ENCODE results near the gene AKAP13. TPM values are rescaled to one million over a fixed set of nuclear protein-coding genes. Genes with fewer than 3 reads are reported as not detected.

The AKAP13 gene
- total RNA-seq, 1 donor, result 346 TPM

DNA sequence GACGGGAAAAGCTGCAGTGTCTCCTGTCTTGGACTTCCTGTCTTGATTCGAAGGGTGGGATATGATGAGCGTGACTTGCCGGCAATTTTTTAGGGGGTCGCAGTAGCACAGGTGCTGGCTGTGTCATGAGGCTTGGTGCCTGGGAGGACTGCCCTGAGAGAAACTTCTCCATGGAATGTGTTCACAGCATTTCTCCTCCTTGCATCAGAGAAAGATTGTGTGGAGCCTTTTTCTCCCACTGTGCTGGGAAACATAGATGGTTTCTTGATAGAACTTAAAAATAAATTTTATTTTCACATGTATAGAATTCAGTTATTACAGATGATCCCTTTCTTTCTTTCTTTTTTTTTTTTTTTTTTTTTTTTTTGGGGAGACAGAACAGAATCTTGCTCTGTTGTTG lies 292.9 kb downstream of the AKAP13 start:
- no peak overlapping the region for H3K4me3 ChIP-seq (ENCODE audit: low read length)
- no peaks in the 10 kb centered on the region for H3K9me3 ChIP-seq (ENCODE audit: low read depth, low read length)
- H3K4me1 ChIP-seq (ENCODE audit: insufficient read depth, low read length), result peaks cover 4% of the 10 kb centered on the region
- H3K27me3 ChIP-seq (ENCODE audit: insufficient read depth, low read length), result no peaks in the 10 kb centered on the region

GRCh38 chr15:85676342-85677098 lies 296.1 kb downstream of the AKAP13 start:
- H3K27me3 ChIP-seq (ENCODE audit: insufficient read depth, low read length), result no peaks in the 10 kb centered on the region
- no peaks in the 10 kb centered on the region for H3K4me1 ChIP-seq (ENCODE audit: insufficient read depth, low read length)
- H3K9me3 ChIP-seq (ENCODE audit: low read depth, low read length), result no peaks in the 10 kb centered on the region
- no peak overlapping the region for H3K4me3 ChIP-seq (ENCODE audit: low read length)

DNA sequence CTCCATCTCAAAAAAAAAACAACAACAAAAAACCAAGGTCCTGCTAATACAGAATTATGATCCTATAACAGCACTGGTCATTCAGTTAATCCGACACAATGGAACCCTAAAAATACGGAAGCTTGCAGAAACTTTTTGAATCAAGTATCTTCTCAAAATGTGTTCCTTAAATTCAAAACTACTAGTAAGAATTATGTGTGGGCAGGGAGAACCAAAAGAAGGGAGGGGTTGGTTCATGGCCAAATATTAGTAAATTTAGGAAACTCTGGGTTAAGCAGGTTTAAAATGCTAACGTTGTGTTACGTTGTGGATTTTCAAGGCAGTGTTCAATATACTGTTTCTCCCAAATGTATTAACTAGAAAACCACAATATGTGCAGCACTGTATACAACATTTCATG lies 298.8 kb downstream of the AKAP13 start:
- no peaks in the 10 kb centered on the region for H3K4me1 ChIP-seq (ENCODE audit: insufficient read depth, low read length)
- H3K27me3 ChIP-seq (ENCODE audit: insufficient read depth, low read length), result no peaks in the 10 kb centered on the region
- H3K4me3 ChIP-seq (ENCODE audit: low read length), result no peak overlapping the region
- no peaks in the 10 kb centered on the region for H3K9me3 ChIP-seq (ENCODE audit: low read depth, low read length)

DNA sequence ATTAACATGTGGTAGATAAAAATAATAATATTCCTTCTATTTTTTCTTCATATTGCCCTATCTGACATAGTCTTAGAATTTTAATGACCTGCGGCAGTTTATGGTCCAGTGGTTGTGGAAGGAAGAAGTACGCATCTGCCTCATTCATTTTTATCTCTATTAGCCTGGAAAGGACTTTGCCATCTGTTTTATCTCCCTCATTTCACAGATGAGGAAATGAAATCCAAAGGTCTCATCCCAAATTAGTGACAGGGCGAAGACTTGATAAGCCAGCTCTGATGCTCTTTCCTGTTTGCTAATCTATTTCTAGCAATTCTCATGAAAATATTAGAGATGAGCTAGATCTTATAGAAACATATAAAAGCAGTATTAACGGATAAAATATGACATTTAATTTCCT lies 301.0 kb downstream of the AKAP13 start:
- no peaks in the 10 kb centered on the region for H3K27me3 ChIP-seq (ENCODE audit: insufficient read depth, low read length)
- no peaks in the 10 kb centered on the region for H3K9me3 ChIP-seq (ENCODE audit: low read depth, low read length)
- H3K4me3 ChIP-seq (ENCODE audit: low read length), result no peak overlapping the region
- H3K4me1 ChIP-seq (ENCODE audit: insufficient read depth, low read length), result no peaks in the 10 kb centered on the region

GRCh38 chr15:85684174-85684710 lies 303.8 kb downstream of the AKAP13 start:
- Histone ChIP-seq H3K27me3 (ENCODE audit: insufficient read depth, low read length) (no peaks in the 10 kb centered on the region), H3K9me3 (ENCODE audit: low read depth, low read length) (no peaks in the 10 kb centered on the region), H3K4me1 (ENCODE audit: insufficient read depth, low read length) (peaks cover 20% of the 10 kb centered on the region), H3K4me3 (ENCODE audit: low read length) (no peak overlapping the region)

- H3K4me1 ChIP-seq (ENCODE audit: insufficient read depth, low read length), result peaks cover 29% of the 10 kb centered on the region
- H3K4me3 ChIP-seq (ENCODE audit: low read length), result no peak overlapping the region
- no peaks in the 10 kb centered on the region for H3K27me3 ChIP-seq (ENCODE audit: insufficient read depth, low read length)
- H3K9me3 ChIP-seq (ENCODE audit: low read depth, low read length), result no peaks in the 10 kb centered on the region
Measured at GRCh38 chr15:85685356-85685755, 305.0 kb downstream of the AKAP13 start.

DNA sequence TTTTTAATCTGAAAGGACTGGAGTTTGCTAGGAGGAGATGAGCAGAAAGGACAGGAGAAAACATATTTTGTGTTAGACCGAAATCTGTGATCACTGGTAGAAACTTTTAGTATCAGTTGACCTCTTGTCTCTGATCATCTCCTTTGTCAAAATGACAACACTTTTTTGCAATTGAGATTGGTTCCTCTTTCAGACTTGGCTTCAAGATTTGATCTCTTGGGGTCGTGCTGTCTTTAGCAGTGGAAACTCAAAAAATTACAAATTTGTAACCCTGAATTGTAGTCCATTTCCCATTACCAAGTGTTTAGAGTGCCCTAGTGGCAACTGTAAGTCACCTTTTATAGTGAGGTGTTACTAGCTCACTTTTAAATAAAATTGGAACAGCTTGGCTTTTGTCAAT lies 306.9 kb downstream of the AKAP13 start:
- Histone ChIP-seq H3K9me3 (ENCODE audit: low read depth, low read length) (no peaks in the 10 kb centered on the region), H3K4me1 (ENCODE audit: insufficient read depth, low read length) (peaks cover 48% of the 10 kb centered on the region), H3K27me3 (ENCODE audit: insufficient read depth, low read length) (no peaks in the 10 kb centered on the region), H3K4me3 (ENCODE audit: low read length) (no peak overlapping the region)

GRCh38 chr15:85688711-85689110 lies 308.3 kb downstream of the AKAP13 start:
- H3K4me3 ChIP-seq (ENCODE audit: low read length), result no peak overlapping the region
- H3K27me3 ChIP-seq (ENCODE audit: insufficient read depth, low read length), result no peaks in the 10 kb centered on the region
- peaks cover 61% of the 10 kb centered on the region for H3K4me1 ChIP-seq (ENCODE audit: insufficient read depth, low read length)
- no peaks in the 10 kb centered on the region for H3K9me3 ChIP-seq (ENCODE audit: low read depth, low read length)

DNA sequence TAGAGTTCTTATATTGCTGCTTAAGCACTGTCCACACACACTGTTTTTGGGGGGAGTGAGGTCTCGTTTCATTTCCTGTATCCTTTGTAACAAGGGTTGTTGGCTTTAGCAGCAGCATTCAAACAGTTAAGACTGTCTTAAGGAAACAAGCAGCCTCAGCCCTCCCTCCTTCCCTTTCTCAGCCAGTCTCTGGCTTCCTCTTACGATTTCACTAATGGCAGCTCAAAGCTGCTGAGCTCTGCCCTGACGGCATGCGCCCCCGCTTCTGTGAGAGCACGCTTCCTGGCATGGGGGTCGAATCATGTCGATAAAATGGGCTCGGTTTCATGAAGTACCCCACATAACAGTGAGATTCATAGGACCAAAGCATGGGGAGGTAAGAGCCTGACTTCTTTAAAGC lies 309.3 kb downstream of the AKAP13 start:
- Histone ChIP-seq H3K27me3 (ENCODE audit: insufficient read depth, low read length) (no peaks in the 10 kb centered on the region), H3K4me1 (ENCODE audit: insufficient read depth, low read length) (peaks cover 70% of the 10 kb centered on the region), H3K9me3 (ENCODE audit: low read depth, low read length) (no peaks in the 10 kb centered on the region), H3K4me3 (ENCODE audit: low read length) (peak overlapping the region; percentile 45)

DNA sequence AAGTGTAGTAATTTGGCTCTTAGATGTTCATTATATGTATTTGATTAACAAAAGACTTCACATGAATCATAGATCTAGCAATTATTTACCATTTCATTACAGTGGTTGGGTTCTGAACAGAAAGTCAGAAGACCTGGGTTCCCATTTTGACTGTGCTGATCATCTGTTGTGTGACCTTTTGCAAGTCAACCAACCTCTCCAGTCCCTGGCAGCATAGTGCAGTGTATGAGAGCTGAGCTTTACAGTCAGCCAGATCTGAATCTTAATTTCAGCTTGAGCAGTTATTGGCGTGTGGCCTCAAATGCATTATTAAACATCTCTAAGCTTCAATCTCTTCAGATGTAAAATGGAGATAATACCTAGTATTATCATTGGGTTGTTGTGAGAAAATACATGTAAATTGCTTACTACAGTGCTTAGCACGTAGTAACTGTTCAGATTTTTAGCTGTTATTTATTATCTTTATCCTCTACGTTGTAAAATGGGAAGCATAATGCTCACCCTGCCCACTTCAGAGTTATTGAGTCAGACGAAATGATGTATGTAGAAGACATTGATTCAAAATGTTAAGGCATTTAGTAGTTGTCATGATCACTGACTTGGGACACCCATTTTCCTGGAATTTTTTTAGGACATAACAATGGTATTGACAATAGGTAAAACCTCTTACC lies 310.3 kb downstream of the AKAP13 start:
- H3K27me3 ChIP-seq (ENCODE audit: insufficient read depth, low read length), result no peaks in the 10 kb centered on the region
- peaks cover 76% of the 10 kb centered on the region for H3K4me1 ChIP-seq (ENCODE audit: insufficient read depth, low read length)
- no peaks in the 10 kb centered on the region for H3K9me3 ChIP-seq (ENCODE audit: low read depth, low read length)
- H3K4me3 ChIP-seq (ENCODE audit: low read length), result peak overlapping the region; percentile 45

- Histone ChIP-seq H3K4me3 (ENCODE audit: low read length) (peak overlapping the region; percentile 45), H3K9me3 (ENCODE audit: low read depth, low read length) (no peaks in the 10 kb centered on the region), H3K27me3 (ENCODE audit: insufficient read depth, low read length) (no peaks in the 10 kb centered on the region), H3K4me1 (ENCODE audit: insufficient read depth, low read length) (peaks cover 76% of the 10 kb centered on the region)
Measured at GRCh38 chr15:85691350-85692240, 311.2 kb downstream of the AKAP13 start.

GRCh38 chr15:85692321-85692720 lies 311.9 kb downstream of the AKAP13 start:
- no peaks in the 10 kb centered on the region for H3K9me3 ChIP-seq (ENCODE audit: low read depth, low read length)
- peak overlapping the region; percentile 7 for H3K4me3 ChIP-seq (ENCODE audit: low read length)
- peaks cover 75% of the 10 kb centered on the region for H3K4me1 ChIP-seq (ENCODE audit: insufficient read depth, low read length)
- no peaks in the 10 kb centered on the region for H3K27me3 ChIP-seq (ENCODE audit: insufficient read depth, low read length)

DNA sequence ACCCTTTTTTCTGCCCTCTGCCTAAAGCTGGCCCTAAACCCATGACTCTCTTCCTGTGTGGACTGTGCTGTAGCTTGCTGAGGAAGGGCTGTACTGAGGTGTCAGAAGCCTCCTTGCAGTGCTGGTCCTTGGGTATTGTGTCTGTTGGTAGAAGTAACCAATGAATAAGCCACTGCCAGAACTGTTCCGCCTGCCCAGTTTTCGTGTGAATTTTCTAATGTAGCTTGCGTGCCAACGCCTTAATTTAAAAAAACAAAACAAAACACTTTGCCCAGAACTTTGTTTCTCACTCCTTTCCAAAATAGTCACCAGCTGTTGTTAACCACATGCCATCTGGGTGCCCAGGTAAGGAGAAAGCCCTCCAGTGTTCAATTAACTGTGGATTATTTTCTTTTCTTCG lies 312.5 kb downstream of the AKAP13 start:
- Histone ChIP-seq H3K27me3 (ENCODE audit: insufficient read depth, low read length) (no peaks in the 10 kb centered on the region), H3K4me1 (ENCODE audit: insufficient read depth, low read length) (peaks cover 70% of the 10 kb centered on the region), H3K9me3 (ENCODE audit: low read depth, low read length) (no peaks in the 10 kb centered on the region), H3K4me3 (ENCODE audit: low read length) (peak overlapping the region; percentile 7)

DNA sequence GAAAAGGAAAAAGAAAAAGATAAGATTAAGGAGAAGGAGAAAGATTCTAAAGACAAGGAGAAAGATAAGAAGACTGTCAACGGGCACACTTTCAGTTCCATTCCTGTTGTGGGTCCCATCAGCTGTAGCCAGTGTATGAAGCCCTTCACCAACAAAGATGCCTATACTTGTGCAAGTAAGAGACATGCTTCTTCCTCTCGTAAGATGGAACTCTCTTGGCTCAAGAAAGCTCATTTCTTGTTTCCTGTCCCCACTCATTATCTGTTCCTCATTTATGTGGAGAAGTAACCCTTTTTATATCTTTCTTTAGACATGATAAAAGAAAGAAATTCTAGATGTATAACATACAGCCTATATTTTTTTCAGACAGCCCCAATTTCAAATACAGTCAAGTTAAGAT lies 312.9 kb downstream of the AKAP13 start:
- Histone ChIP-seq H3K4me1 (ENCODE audit: insufficient read depth, low read length) (peaks cover 69% of the 10 kb centered on the region), H3K9me3 (ENCODE audit: low read depth, low read length) (no peaks in the 10 kb centered on the region), H3K27me3 (ENCODE audit: insufficient read depth, low read length) (no peaks in the 10 kb centered on the region), H3K4me3 (ENCODE audit: low read length) (no peak overlapping the region)

DNA sequence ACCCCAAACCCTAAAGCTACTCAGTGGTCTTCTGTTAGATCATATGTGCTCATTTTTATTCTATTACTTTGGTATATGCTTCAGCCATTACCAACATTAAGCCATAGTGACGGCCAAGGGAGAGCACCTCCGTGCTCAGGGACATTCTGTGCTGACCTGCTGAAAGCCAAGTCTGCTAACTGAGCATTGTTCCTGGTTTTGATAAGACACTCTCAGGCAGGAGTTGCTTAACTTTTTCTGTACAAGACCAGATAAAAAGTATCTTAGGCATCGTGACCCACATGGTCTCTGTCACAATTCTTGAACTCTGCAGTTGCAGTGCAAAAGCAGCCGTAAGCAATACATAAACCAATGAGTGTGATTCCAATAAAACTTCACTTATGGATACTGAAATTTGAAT lies 313.7 kb downstream of the AKAP13 start:
- no peak overlapping the region for H3K4me3 ChIP-seq (ENCODE audit: low read length)
- peaks cover 65% of the 10 kb centered on the region for H3K4me1 ChIP-seq (ENCODE audit: insufficient read depth, low read length)
- no peaks in the 10 kb centered on the region for H3K27me3 ChIP-seq (ENCODE audit: insufficient read depth, low read length)
- H3K9me3 ChIP-seq (ENCODE audit: low read depth, low read length), result no peaks in the 10 kb centered on the region
